GM18511 (cell line): ENCODE measurements around the gene ZMAT5.

Experiments used
- ATAC-seq: cut with Tn5 transposase; IDR thresholded peaks from one replicate; pipeline ENCODE4 v1.9.1; 2021; ENCODE audit warnings: mild to moderate bottlenecking, moderate library complexity; ENCODE audit not compliant: unreplicated experiment

Gene ZMAT5

DNA sequence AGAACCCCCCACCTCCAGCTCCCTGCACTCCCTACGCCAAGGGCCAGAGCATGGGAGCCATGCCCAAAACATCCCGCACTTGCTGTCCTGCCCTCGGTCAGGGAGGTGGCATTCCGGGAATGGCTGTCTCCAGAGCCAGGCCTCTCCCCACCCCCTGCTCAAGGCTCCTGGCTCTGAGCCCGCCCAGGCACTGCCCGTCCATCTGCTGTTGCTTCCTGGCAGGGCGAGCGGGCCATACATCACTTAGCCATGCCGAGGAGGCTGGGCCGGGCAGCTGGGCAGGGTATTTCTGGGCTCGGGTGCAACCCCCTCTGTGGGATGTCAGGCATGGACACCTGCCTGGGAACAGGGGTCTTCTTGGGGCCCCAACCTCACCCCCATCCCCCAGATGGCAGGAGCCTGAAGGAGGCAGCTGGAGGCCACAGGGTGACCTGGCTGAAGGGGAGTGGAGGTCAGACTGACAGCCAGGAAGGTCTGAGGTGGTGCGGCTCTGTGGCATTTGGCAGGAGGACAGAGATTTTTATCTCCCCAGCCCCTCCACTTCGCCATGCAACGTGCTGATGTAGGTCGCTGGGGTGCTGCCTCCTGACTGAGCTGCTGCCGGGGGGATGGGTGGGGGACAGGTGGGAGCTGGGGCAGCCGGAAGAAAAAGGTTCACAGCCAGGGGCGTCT lies 55.7 kb downstream of the ZMAT5 start:
- no peak for ATAC-seq

DNA sequence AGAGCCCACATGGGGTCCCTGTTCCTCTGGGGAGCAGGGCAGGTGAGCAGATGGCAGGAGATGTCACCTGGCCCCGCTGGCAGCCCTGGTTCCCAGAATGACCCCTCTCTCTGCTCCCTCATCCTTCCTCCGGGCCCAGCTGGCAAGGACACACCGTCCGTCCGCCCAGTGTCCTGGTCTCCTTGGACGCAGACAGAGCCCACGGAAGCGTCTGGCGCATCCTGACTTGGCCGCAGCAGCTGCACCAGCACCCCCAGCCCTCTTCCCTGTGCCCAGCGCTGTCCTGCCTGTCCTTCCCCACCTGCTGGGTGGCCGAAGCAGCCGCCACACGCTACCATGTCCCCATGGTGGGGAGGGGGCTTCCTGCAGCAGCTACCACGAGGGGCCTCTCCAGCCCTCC lies 56.6 kb downstream of the ZMAT5 start:
- no peak for ATAC-seq

DNA sequence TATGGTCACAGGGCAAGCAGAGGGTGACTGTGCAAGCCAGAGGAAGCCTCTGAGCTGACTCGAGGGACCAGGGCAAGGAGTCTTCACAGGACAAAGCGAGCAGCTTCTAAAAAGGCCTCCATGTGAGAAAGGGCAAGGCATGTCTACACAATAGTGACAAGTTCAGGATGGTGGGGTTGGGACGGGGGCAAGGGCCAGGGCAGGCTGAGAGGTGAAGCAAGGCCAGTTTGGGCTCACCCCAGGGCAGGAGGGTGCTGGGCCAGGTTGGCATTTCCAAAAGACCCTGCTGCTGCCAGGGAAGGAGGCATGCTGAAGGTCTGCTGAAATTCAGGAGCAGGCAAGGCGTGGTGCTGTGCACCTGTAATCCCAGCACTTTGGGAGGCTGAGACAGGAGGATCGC lies 59.3 kb downstream of the ZMAT5 start:
- ATAC-seq: no peak

DNA sequence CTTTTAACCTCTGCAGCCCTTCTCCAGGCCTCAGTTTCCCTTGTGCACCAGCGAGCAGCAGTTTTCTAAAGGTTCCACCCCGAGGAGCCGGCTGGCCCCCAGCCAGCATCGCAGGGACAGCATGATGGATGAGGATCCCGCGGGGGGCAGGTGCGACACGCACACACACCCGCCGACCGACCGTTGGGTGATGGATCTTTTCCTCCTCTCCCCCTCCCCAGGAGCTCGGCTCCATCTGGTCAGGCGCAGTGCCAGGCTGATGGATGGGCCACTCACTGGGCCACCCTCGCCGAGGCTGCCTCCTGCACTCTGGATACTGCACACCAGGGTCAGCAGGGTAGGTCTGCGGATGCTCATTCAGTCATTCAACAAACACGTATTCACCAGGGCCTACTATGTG lies 59.8 kb downstream of the ZMAT5 start:
- no peak for ATAC-seq

DNA sequence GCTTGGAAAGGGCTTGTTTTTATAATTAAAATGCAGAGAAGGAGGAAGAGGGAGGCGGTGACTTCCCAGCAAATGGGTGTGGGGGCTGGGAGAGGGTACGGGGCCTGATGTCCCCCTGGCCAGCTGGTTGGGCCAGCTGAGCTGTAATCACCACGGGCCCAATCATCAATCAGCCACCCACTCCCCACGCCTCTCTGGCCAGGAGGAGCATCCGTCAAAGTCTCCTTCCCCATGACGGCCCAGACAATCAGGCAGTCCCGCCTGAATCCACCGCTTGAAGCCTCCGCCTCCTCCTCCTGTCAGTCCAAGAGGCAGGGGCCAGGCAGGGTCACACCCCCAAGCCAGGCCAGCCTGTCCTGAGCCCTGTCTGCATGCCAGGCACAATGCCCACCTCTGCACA lies 60.3 kb downstream of the ZMAT5 start:
- no peak for ATAC-seq

DNA sequence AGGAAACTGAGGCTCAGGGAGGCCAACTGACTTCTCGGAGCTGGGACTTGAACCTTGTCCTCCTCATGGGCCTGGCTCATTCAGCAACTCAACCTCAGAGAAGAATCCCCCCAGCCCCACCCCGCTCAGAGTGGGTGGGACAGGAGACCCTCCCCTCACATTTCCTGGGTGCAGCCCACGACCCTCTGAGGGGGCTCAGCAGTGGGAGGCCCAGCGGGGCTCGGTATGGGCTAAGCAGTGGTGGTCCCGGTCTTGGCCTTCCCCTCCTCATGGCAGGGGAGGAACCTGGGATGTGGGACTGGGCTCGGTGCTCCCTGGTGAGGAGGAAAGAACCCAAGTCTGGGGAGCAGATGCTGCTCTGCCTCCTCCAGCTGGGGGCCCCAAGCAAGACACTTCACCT lies 61.2 kb downstream of the ZMAT5 start:
- ATAC-seq: no peak

DNA sequence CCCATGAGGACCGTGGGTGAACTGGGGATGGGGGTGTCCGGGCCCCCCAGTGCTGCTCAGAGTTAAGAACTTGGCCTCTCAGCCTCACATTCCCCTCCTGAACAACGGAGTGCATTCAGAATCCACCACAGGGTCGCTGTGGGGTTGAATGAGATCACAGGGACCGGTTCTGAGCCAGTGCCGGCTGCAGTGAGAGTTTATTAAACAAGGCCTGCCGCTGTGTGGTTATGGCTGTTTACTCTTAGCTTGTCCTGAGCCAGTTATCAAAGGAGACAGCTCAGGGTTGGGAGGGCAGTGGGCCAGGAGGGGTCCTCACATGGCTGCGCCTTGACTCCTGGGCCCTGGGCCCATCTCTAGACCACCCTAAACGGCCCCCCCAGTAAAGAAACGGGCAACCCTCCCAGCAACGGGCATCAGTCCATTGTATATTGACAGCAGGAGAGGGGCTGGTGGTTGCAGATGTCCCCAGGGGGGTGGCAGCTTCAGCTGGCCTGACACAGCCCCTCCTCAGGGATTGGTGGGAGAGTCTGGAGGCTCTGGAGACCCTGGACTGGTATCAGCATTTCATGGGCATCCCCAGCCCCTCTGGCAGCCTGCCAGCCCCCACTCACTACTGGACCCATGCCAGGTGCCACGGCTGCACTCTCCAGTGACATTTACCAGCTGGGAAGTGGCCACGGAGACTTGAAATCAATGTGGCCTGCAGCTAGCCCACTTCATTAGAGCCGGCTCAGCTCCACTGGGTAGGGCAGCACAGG lies 62.1 kb downstream of the ZMAT5 start:
- no peak for ATAC-seq

DNA sequence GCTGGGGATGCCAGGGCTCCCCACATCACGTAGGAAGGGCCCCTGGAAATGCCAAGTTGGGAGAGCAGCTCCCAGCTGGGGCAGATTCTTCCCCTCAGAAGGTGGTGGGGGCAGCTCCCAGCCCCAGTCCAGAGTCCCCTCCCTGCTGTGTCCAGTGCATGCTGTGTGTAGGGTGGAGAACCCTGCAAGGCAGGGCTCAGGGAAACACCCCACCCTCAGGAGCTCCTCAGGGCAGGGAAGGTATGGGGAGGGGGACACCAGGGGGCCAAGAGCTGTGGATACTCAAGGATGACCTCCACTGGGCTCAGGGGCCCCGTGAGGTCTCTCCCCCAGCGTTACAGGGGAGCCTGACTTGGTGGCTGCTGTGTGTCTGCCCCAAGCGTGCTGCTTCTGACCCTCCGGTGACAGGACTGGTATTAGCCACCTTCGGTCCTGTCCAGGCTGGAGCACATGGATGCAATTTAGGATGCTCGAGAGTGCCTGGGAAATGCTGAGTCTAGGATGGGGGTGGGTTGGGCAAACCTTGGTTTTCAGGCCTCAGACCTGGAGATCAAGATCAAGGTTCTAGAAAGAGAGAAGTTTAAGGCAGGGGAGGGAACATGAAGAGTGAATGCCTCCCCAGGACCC lies 63.1 kb downstream of the ZMAT5 start:
- no peak for ATAC-seq

DNA sequence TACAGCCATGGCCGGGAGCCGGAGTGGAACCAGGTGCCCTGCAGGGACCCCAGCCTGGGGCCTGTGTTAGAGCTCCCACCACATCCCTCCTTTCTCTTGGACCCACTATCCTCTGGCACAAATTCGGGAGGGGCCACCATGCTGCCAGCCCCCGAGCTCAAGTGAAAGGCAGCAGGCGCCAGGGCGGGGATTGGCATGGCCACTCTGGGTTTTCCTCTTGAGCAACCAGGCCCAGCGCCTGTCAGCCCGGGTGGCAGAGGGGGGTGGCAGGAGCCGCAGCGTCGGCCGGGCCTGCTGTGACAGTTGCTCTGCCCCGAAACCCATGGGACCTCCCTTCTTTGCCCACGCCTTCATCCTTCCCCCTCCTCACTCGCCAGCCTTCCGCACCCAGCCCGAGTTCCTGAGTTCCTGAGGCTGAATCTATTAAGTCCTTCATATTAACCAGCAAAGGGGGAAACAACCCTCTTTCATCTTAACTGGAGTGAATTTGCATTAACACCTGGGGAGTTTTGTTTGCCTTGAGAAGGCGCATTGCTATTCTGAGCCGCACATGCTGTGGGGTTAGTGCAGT lies 63.8 kb downstream of the ZMAT5 start:
- ATAC-seq: no peak

DNA sequence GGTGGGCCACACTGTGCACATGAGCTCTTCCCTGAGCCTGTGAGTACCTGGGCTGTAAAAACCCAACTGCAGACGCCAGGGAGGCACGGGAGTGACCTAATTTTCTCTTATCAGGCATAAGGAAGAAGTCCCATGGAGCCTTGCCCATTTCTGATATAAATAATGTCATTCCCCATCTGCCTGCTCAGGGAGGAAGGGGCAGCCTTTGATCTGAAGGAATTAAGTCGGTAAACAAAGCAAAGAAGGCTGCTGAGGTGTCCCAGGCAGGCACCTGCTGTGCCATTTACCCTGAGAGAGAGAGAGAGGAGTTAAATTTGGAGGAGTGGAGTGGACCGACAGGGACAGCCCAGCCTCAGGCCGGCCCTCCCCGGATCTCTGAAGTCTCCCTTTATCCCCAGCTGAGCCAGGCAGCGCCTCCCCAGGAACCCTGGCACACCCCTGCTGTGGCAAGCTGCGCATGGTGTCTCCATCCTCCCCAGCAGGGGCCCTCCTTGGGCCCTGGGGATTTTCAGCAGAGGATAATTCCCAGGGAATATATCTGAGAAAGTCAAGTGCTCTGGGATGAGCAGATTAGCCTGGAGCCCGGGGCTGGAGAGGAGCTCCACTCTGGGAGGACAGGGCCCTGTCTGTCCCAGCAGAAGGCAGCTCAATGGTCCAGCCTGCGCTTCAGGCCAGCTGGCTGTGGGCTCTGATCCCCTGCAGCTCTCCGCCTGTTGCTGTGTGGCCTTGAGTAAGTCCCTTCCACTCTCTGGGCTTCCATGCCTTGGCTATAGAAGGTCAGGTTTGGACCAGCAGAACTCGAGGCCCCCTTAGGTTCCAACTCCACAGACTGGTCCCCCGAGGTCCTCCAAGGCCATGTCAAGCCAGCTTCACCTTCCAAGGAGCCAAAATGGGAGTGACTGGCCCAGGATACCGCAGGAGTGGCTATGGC lies 64.5 kb downstream of the ZMAT5 start:
- no peak for ATAC-seq

DNA sequence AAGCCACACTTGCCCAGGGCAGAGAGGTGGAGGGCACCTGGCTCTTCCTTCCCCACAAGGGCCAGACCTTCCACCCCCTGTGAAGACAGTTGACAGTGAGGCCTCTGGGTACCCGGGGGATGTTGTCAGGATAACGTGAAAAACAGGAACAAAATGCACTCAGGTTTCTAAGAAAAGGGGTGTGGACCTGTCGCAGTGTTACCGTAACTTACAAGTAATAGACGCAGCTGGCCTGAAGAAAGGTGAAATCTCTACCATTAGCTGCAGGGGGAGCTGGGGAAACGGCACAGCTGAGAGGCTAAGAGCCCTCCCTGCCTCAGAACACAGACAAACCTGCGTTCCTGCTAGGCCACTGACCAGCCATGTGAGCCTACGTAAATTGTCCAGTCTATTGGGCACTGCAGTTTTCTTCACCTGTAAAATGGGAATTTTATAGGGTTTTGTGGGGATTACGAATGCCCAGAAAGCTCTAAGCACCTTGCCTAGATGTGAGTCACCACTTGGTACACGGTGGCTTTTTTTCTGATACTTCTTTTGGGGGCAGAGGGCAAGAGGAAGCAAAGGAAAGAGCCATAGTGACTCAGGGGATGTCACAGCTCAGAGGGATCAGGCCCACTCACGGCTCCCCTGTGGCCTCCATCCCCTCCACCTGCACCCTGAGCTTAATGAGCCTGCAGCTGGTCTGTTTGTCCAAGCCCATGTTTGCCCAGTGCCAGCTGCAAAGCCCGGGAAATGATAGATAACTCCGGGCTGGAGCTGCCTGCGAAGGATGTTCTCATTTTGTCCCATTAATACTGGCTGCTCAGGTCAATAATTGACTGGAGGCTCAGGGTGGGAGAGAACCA lies 65.4 kb downstream of the ZMAT5 start:
- ATAC-seq: no peak

DNA sequence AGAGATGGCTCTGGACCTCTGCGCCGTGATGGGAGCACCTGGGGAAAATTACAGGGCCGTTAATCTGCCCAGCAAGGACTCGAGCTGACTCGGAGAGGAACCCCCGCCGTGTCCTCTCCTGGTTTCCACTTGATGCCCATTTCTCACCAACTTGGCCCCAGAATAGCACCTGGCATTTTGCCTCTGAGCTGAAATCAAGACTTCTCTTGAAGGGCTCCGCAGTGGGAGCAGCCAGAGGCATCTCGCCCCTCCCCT lies 66.0 kb downstream of the ZMAT5 start:
- ATAC-seq: no peak

DNA sequence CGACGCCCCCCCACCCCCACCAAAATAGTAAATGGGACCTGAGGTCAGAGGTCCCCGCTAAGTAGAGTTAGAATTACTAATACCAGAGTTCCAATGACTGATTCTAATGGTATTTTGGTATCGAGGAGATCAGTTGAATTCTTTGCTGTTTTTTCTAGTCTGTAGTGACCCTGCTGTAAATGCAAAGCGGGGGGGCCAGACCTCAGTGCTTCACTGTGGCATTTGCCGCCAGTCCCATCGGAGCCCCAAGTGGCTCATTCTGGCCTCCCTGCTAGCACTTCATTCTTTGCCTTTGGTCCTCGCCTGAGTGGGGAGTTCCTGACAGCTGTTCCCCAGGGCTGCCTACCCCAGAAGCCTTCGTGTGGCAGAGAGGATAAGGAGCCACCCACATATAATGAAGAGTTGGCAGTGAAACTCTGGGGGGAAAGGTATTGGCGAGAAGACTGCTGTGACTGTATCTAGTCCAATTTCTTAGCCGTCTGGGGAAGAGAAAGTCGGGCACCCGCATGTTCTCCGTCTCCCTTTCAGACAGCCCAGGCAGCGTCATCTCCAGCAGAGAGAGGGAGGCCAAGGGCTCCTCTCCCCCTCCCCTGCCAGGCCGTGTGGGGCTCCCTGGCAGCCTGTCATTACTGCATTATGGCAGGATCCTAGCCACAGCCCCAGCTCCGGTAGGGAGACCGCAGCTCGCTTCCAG lies 66.5 kb downstream of the ZMAT5 start:
- no peak for ATAC-seq

DNA sequence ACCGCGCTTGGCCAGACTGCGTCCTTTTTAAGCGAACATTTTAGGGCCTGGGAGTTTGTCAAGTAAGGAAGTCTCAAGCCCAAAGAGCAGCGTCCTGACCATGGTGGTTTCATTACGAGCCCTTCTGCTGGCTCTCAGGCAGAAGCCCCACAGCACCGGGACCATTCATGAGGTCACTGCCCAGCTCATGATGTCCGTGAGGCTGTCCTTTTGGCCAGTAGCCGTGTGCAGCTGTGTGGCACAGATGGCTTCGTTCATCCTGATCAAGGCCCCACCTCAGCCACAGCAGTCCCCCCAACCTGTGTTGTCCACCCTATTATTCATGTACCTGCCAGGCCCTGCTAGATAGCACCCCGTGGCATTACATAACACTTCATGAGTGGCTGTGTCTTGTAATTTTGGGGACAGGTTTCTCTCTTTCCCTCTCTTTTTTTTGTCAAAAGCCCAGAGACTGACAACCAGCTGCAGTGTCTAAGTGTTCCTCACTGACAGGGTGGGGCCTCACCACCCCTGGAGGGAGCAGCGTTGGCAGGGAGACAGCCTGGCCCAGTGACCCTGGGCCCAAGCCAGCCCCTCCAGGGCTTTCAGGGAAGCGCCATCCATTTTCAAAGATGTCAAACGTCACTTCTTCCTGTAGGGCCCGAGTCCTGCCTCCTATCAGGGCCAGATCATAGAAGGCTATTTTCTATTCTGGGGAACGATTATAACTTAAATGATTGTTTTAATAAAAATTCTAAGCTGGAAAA lies 68.8 kb downstream of the ZMAT5 start:
- ATAC-seq: no peak

DNA sequence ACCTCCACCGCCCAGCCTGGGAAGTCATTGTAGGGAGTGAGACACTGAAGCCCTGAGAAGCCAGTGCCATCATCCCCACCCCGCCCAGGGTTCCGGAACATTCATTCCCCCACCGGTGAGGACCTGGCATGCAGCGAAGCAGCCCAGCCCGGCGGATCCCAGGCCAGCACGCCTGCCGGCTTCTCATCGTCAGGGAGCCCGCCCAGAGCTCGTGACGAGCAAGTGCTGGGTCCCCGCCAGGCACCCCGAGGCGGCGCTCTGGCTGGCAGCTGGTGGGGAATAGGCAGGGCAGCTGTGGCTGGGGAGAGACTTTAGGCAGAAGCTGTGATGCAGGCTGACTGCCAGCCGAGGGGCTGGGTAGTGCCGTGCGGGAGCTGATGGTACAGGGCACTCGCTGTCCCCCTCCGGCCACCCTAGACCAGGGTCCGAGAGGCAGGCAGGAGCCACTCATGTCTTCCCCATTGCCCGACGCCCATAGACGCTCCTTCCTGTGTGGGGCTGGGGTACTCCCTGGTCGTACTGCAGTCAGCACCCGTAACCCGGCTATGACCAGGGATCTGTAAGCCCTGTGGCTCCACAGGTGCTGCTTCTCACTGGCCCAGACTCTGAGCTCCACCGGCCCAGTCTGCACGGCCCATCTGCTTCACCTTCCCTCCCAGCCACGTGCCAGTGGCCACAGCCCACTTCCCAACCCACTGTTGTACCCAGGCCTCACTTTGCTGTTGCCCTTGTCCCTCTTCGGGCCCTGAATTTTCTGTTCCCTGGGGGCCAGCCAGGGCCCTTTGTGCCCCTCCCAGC lies 71.5 kb downstream of the ZMAT5 start:
- ATAC-seq: no peak

DNA sequence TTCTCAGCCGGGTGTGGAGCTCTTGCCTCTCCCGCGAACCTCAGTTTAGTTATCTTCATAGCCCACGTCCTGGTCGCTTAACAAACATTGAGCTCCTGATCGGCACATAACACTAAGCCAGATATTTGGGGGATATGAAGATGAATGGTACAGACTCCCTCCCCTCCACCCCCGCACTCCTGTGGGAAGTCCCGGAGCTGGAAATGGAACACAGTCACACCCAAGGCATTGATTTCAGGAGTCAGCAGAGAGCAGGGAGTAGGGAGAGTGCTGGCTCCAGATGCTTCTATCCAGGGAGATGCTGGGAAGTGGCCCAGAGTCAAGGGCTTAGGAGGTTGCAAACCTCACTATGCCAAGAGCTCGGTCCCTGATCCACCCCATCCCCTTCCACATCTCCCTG lies 73.1 kb downstream of the ZMAT5 start:
- no peak for ATAC-seq

DNA sequence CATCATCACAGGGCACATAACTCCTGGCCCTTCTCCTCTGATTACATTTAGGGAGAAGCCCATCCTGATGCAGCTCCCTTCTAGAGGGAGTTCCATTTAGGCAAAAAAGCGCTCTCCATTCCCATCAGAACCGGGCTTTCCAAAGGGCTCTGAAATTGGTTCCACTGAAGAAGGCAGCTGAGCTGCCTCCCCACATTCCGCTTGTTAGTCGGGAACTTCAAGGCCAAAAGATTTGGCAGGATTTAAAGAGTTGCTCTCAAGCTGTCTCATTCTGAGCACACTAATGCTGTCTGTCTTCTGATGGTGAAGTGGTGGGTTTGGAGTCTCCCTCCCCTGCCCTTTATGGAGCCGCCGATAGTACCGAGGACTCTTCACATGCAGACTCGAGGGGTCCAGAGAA lies 73.6 kb downstream of the ZMAT5 start:
- ATAC-seq: no peak

DNA sequence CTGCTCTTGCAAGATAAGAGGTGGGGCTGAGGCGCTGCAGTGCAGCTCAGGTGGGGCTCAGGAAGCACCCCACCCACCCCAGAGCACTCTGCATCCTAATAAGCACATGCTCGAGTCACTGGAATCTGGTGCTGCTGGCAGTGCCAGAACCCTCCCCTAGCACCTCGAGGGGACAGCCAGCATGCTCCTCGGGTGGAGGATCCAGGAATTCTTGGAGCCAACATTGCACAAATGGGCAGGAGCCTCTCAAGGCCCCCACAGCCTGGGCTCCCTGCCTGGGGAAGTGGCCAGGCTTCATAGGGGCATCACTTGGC lies 74.5 kb downstream of the ZMAT5 start:
- no peak for ATAC-seq
